Activated CD8-positive, alpha-beta memory T cell treated with anti-CD3 and anti-CD28 coated beads, Interleukin-2, amount 10 ng/mL, durations not matched to agents 7 days and 5 days (primary cell): ENCODE data around the gene KCNE3. TPM values are rescaled to one million over a fixed set of nuclear protein-coding genes. Genes with fewer than 3 reads are reported as not detected.

ENCODE experiments used
- ATAC-seq: fragments of 150-1000 bp; cut with Tn5 transposase; one replicate; pipeline ENCODE4 v1.10.0; 2021; ENCODE audit warnings: moderate library complexity
- CTCF ChIA-PET: fragments of 350-600 bp; sonication (Branson Sonifier 250); formaldehyde crosslinking; loops from one replicate; lab custom pipeline; 2021; ENCODE audit warnings: antibody characterized with exemption; lab: Charles Lee
- DNase-seq: peaks from one replicate; pipeline ENCODE4 v3.0.0-alpha.2; 2020
- H3K27ac Mint-ChIP-seq: one replicate; pipeline ENCODE4 v1.8.0; 2021; ENCODE audit warnings: mild to moderate bottlenecking, mixed read lengths
- H3K27me3 Mint-ChIP-seq: one replicate; pipeline ENCODE4 v1.8.0; 2021; ENCODE audit warnings: mixed read lengths
- H3K36me3 Mint-ChIP-seq: one replicate; pipeline ENCODE4 v1.8.0; 2021; ENCODE audit warnings: mild to moderate bottlenecking, mixed read lengths
- H3K4me1 Mint-ChIP-seq: one replicate; pipeline ENCODE4 v1.8.0; 2021; ENCODE audit warnings: mixed read lengths
- H3K4me3 Mint-ChIP-seq: one replicate; pipeline ENCODE4 v1.8.0; 2021; ENCODE audit warnings: mild to moderate bottlenecking, moderate library complexity, mixed read lengths
- H3K9me3 Mint-ChIP-seq: one replicate; pipeline ENCODE4 v1.8.0; 2022; ENCODE audit warnings: low read depth, mixed read lengths
- total RNA-seq, 2 experiments: library from RNA; stranded (reverse); gene quantifications; one replicate each; pipeline ENCODE4 v1.2.3, GENCODE V29; 2021

The KCNE3 gene
- total RNA-seq, 2 experiments from 2014 or later: 0.16 TPM; not detected in 1

DNA sequence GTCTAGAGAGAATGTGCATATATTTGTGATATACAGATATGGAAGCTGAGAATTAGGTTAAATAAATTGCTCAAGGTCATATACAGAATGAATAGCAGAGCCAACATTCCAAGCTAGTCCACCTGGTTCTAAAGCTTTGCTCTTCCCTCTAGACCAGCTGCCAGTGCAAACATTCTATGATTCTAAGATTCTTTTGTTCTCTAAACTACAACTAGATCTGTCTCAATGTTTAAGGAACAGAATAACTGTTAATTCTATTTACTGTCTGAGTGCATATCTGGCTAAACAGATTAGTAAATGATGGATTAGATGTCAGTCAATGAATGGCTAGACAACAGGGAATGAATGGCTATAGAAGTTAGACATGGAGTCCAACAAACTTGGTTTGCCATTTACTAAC, 19.6 kb downstream of the KCNE3 start:
- ATAC-seq (no peak), DNase-seq (no peak)
- Mint-ChIP-seq H3K4me3 (no peak overlapping the region), H3K27ac (no peak overlapping the region), H3K36me3 (no peaks in the 10 kb centered on the region), H3K4me1 (peaks cover 3% of the 10 kb centered on the region), H3K9me3 (no peaks in the 10 kb centered on the region), H3K27me3 (peaks cover 20% of the 10 kb centered on the region)
- CTCF ChIA-PET: interaction anchor here (2.6 to 6.2 kb wide), 2 partner anchors 10 to 58 kb away, joined by 10 to 60 read pairs; no protein-coding TSS in a partner anchor

DNA sequence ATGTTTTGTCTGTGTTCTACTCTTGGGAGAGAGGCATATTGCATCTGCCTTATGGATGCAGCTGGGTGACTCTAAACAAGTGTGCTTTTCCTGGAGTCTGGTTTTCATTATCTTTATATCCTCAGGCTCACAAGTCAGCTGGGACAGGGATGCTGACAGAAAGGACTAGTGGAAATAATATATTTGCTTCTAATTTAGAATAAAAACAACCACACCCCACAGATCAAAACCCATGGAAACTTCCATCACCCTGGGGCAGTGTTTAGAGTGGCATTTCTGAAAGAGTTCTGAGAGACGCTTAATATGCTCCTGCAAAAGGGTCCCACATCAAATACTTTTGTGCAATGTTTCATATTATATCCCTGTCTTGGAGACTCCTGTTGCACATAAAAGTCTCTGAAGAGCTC, 20.8 kb downstream of the KCNE3 start:
- CTCF ChIA-PET: interaction anchor here (1.0 to 6.2 kb wide), 3 partner anchors 56 to 192 kb away, joined by 3 to 60 read pairs (median 4); no protein-coding TSS in a partner anchor
- Mint-ChIP-seq H3K36me3 (no peaks in the 10 kb centered on the region), H3K4me1 (peaks cover 3% of the 10 kb centered on the region), H3K27me3 (peaks cover 16% of the 10 kb centered on the region), H3K9me3 (no peaks in the 10 kb centered on the region), H3K4me3 (no peak overlapping the region), H3K27ac (no peak overlapping the region)
- DNase-seq (no peak), ATAC-seq (no peak)

DNA sequence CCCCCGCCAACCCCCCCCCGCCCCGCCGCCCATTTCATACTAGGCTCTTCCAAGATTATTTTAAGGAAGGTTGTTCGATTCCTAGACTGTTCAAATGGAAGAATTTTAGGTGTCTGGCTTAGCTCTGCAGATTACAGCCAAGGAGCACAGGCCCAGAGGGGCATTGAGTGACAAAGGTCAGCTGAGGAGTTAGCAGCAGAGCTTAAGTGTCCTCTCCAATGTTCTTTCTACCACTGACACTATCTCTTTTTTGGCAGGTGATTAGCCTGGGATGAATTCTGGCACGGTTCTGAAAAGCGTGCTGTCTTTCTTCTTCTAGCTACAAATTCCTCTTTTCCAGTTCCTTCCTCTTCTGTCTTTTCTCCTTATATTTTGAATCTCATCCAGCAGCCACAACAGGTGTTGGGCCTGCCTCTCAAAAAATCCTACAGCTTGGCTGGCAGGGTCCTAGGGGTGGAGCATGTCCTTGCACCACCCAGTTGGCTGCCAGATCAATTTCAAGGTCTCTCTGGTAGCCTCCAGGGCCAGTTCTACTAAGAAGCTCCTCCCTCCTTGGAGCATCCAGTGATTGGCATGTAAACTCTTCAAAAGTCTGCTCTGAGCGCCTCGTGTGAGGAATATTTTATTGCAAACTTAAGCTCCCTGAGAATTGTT, 23.0 kb downstream of the KCNE3 start:
- no peaks in the 10 kb centered on the region for H3K4me1 Mint-ChIP-seq
- ATAC-seq (no peak), DNase-seq (no peak)
- H3K4me3 Mint-ChIP-seq: no peak overlapping the region
- CTCF ChIA-PET: interaction anchor here (1.4 to 2.0 kb wide), 2 partner anchors 44 to 189 kb away, joined by 3 to 7 read pairs; no protein-coding TSS in a partner anchor
- H3K36me3 Mint-ChIP-seq: no peaks in the 10 kb centered on the region
- H3K27me3 Mint-ChIP-seq: peaks cover 10% of the 10 kb centered on the region
- H3K27ac Mint-ChIP-seq: no peak overlapping the region
- H3K9me3 Mint-ChIP-seq: no peaks in the 10 kb centered on the region

DNA sequence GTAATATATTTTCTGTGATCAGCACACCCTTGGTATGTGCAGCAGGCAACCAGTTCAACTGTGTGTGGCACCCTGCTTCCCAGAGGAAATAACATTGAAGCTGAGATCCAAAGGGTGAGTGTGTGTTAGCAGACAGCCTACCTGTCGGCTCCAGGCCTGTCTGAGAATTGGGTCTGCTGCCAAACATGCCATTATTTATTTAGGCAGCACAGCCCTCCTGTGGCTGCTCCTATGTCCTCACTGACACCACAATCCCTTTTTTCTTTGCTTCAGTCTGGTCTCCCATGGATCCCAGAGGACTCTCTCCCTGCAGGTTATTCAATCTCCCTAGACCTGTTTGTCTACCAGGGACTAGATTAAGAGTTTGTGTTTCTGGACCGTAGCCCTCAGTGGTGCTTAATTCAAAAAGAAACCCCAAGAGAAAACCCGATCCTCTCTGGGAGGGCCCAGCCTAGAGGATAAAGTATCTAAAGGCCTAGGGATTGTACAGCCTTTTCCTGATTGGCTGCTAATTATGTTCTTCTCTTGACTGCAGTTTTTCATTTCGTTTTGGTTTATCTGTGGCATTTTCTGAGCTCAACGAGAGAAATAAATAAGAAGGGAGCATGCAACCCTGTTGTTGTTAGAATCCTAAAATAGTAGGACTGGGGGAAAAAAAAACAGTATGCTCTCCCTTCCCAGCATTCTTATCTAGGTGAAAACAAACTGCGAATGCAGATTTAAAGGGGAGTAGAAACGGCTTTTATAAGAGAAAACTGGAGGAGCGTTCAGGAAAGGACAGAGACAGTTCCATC, 24.1 kb downstream of the KCNE3 start:
- Mint-ChIP-seq H3K36me3 (no peaks in the 10 kb centered on the region), H3K9me3 (no peaks in the 10 kb centered on the region), H3K27ac (no peak overlapping the region), H3K27me3 (peaks cover 10% of the 10 kb centered on the region), H3K4me1 (no peaks in the 10 kb centered on the region), H3K4me3 (no peak overlapping the region)
- DNase-seq: no peak
- CTCF ChIA-PET: interaction anchor here (2.0 kb wide), 1 partner anchor 188 kb away, joined by 7 read pairs; no protein-coding TSS in a partner anchor
- no peak for ATAC-seq

- H3K4me3 Mint-ChIP-seq: no peak overlapping the region
- H3K9me3 Mint-ChIP-seq: no peaks in the 10 kb centered on the region
- H3K27me3 Mint-ChIP-seq: peaks cover 10% of the 10 kb centered on the region
- ATAC-seq (no peak), DNase-seq (no peak)
- no peaks in the 10 kb centered on the region for H3K36me3 Mint-ChIP-seq
- H3K27ac Mint-ChIP-seq: no peak overlapping the region
- no peaks in the 10 kb centered on the region for H3K4me1 Mint-ChIP-seq
- CTCF ChIA-PET: no interaction called here
Measured at GRCh38 chr11:74442636-74443035, 24.7 kb downstream of the KCNE3 start.

GRCh38 chr11:74438681-74439080, 28.7 kb downstream of the KCNE3 start:
- peaks cover 7% of the 10 kb centered on the region for H3K27me3 Mint-ChIP-seq
- DNase-seq (no peak), ATAC-seq (no peak)
- H3K4me1 Mint-ChIP-seq: no peaks in the 10 kb centered on the region
- CTCF ChIA-PET: interaction anchor here (0.8 to 1.9 kb wide), 3 partner anchors 10 to 49 kb away, joined by 3 to 10 read pairs (median 6); no protein-coding TSS in a partner anchor
- H3K9me3 Mint-ChIP-seq: no peaks in the 10 kb centered on the region
- H3K4me3 Mint-ChIP-seq: no peak overlapping the region
- no peaks in the 10 kb centered on the region for H3K36me3 Mint-ChIP-seq
- no peak overlapping the region for H3K27ac Mint-ChIP-seq

DNA sequence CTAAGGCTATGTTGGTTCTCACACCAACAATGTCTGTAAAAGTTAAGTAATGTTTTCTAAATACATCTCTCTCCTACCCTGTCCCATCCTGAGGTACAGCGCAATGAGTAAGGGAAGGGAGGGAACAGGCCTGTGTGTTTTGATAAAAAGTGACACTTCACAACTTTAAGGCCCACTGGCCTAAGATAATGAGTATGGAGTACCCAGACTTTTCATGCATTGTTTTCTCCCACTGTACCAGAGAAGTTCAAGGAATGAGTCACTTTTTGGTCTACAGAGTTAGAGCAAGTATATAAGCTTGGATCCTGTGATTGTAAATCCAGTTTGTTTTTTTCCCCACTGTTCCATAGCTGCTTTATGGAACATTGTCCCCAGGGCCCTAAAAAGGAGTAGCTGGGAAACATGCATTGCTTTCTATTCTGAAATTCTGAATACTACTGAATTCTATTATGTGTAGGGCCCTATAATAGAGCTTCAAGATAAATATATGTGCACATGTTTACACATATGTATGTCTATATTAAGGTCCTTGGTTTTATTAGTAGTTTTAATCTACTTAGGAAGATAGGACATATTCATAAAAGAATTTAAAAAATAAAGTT, 29.8 kb downstream of the KCNE3 start:
- Mint-ChIP-seq H3K36me3 (no peaks in the 10 kb centered on the region), H3K27me3 (peaks cover 12% of the 10 kb centered on the region), H3K4me1 (no peaks in the 10 kb centered on the region), H3K4me3 (no peak overlapping the region), H3K27ac (no peak overlapping the region), H3K9me3 (no peaks in the 10 kb centered on the region)
- DNase-seq (no peak), ATAC-seq (no peak)
- CTCF ChIA-PET: interaction anchor here (1.1 to 1.9 kb wide), 4 partner anchors 11 to 182 kb away, joined by 3 to 10 read pairs (median 5); no protein-coding TSS in a partner anchor

DNA sequence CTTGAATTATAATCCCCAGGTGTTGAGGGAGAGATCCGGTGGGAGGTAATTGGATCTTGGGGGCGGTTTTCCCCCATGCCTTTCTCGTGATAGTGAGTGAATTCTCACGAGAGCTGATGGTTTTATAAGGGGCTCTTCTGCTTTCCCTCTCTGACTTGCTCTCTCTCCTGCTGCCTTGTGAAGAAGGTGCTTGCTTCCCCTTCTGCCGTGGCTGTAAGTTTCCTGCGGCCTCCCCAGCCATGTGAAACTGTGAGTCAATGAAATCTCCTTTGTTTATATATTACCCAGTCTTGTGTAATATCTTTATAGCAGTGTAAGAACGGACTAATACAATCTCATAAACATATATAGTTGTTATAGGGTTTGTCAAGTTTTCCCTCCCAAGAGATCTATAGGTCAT, 32.8 kb downstream of the KCNE3 start:
- Mint-ChIP-seq H3K27me3 (peaks cover 15% of the 10 kb centered on the region), H3K27ac (no peak overlapping the region), H3K4me1 (no peaks in the 10 kb centered on the region), H3K4me3 (no peak overlapping the region), H3K9me3 (no peaks in the 10 kb centered on the region), H3K36me3 (no peaks in the 10 kb centered on the region)
- ATAC-seq: no peak
- DNase-seq: no peak
- CTCF ChIA-PET: interaction anchor here (1.1 kb wide), 2 partner anchors 9 to 19 kb away, joined by 3 read pairs; no protein-coding TSS in a partner anchor

GRCh38 chr11:74429205-74429604, 38.1 kb downstream of the KCNE3 start:
- no peak overlapping the region for H3K27ac Mint-ChIP-seq
- peaks cover 13% of the 10 kb centered on the region for H3K27me3 Mint-ChIP-seq
- CTCF ChIA-PET: interaction anchor here (1.6 kb wide), 1 partner anchor 20 kb away, joined by 4 read pairs; no protein-coding TSS in a partner anchor
- DNase-seq (no peak), ATAC-seq (no peak)
- no peaks in the 10 kb centered on the region for H3K4me1 Mint-ChIP-seq
- H3K4me3 Mint-ChIP-seq: no peak overlapping the region
- H3K9me3 Mint-ChIP-seq: peaks cover 2% of the 10 kb centered on the region
- no peaks in the 10 kb centered on the region for H3K36me3 Mint-ChIP-seq

DNA sequence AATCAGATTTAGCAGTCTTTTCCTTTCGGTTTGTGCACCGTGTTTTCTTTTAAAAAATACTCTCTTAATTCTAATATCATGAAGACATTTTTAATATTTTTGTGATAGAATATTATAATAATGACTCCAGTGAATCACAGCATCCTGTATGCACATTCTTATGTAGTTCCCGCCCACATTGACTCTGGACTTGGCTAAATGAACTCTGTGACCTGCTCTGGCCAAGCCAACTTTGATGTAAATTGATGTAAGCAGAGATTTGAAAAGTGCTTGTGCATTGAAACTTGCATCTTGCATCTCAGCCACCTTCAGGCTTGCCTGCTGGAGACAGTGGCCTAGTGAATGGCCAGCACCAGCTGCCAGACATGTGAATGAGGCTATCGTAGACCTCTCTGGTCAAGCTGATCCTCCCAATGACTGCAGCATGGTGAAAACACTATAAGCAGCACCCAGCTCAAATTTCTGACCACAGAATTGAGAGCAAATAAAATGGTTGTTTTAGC, 39.9 kb downstream of the KCNE3 start:
- Mint-ChIP-seq H3K27me3 (peaks cover 9% of the 10 kb centered on the region), H3K4me1 (no peaks in the 10 kb centered on the region), H3K36me3 (no peaks in the 10 kb centered on the region), H3K27ac (no peak overlapping the region), H3K4me3 (no peak overlapping the region), H3K9me3 (peaks cover 2% of the 10 kb centered on the region)
- DNase-seq (no peak), ATAC-seq (no peak)
- CTCF ChIA-PET: interaction anchor here (1.2 kb wide), 1 partner anchor 106 kb away, joined by 3 read pairs; no protein-coding TSS in a partner anchor

DNA sequence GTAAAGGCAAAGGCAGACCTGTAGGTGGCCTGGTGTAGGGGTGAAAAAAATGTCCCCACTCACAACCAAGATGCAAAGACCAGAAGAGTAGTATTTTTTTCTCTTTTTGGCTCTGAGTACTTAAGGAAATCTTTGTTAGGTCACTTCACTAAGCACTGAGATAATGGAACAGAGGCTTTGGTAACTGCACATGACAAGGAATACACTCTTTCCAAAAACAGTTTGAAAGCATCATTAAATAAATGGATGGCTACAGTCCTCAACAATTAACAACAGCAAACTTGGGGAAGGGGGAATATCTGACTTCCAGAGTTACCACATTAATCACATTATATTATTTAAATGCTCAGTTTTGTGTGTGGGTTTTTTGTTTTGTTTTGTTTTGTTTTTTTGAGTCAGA, 42.2 kb downstream of the KCNE3 start:
- Mint-ChIP-seq H3K36me3 (no peaks in the 10 kb centered on the region), H3K27ac (no peak overlapping the region), H3K9me3 (peaks cover 2% of the 10 kb centered on the region), H3K4me3 (no peak overlapping the region), H3K4me1 (no peaks in the 10 kb centered on the region), H3K27me3 (peaks cover 18% of the 10 kb centered on the region)
- no peak for DNase-seq
- no peak for ATAC-seq
- CTCF ChIA-PET: interaction anchor here (1.3 to 1.8 kb wide), 3 partner anchors 9 to 28 kb away, joined by 3 to 9 read pairs (median 4); no protein-coding TSS in a partner anchor

GRCh38 chr11:74418509-74418895, 48.8 kb downstream of the KCNE3 start:
- Mint-ChIP-seq H3K9me3 (no peaks in the 10 kb centered on the region), H3K27me3 (peaks cover 13% of the 10 kb centered on the region), H3K27ac (no peak overlapping the region), H3K4me1 (peaks cover 9% of the 10 kb centered on the region), H3K36me3 (no peaks in the 10 kb centered on the region), H3K4me3 (no peak overlapping the region)
- CTCF ChIA-PET: no interaction called here
- DNase-seq: no peak
- ATAC-seq: no peak
